ENCODE measurements around the gene IL1A.

DNA sequence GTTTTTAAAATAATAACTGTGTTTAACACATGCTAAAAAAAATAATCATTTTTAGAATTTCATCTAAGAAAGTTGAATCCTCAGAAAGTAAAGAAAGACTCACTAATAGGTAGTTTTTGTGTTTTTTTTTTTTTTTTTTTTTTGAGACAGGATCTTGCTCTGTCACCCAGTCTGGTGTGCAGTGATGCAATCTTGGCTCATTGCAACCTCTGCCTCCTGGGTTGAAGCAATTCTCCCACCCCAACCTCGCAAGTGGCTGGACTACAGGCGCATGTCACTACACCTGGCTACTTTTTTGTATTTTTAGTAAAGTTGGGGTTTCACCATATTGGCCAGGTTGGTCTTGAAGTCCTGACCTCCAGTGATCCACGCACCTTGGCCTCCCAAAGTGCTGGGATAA, 27.0 kb downstream of the IL1A start:
- TF ChIP-seq, protein P1, sequence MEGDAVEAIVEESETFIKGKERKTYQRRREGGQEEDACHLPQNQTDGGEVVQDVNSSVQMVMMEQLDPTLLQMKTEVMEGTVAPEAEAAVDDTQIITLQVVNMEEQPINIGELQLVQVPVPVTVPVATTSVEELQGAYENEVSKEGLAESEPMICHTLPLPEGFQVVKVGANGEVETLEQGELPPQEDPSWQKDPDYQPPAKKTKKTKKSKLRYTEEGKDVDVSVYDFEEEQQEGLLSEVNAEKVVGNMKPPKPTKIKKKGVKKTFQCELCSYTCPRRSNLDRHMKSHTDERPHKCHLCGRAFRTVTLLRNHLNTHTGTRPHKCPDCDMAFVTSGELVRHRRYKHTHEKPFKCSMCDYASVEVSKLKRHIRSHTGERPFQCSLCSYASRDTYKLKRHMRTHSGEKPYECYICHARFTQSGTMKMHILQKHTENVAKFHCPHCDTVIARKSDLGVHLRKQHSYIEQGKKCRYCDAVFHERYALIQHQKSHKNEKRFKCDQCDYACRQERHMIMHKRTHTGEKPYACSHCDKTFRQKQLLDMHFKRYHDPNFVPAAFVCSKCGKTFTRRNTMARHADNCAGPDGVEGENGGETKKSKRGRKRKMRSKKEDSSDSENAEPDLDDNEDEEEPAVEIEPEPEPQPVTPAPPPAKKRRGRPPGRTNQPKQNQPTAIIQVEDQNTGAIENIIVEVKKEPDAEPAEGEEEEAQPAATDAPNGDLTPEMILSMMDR (IDR thresholded peaks at IDR 0.05): no peak
- no peak for TF ChIP-seq POLR2A (IDR thresholded peaks at IDR 0.05)
